HL-60 (cell line): ENCODE results near the gene IL31RA.

ENCODE experiments used
- DNase-seq, 2 experiments: peaks; one replicate each; pipeline ENCODE4 v3.0.0-alpha.2; 2010 to 2020; ENCODE audit warnings: low read depth in 1 of 2, low spot score in 1 of 2
- H3K27ac ChIP-seq: fragments of 250-450 bp; sonication (Bioruptor Pico); replicated peaks from 2 replicates; pipeline ENCODE4 v1.5.1; 2020; ENCODE audit warnings: mild to moderate bottlenecking, moderate library complexity
- H3K27me3 ChIP-seq: fragments of 250-450 bp; sonication (Bioruptor Pico); 2 replicates; pipeline ENCODE4 v1.5.1; 2021; ENCODE audit warnings: mild to moderate bottlenecking, moderate library complexity; ENCODE audit not compliant: insufficient read depth, poor library complexity, severe bottlenecking
- H3K4me3 ChIP-seq: replicated peaks from 2 replicates; pipeline ENCODE4 v1.5.1; 2011; ENCODE audit warnings: mild to moderate bottlenecking, control low read depth, low read length; ENCODE audit not compliant: insufficient read depth
- CTCF ChIP-seq: IDR thresholded peaks from one replicate; pipeline ENCODE4 v1.5.1; 2011; ENCODE audit warnings: low read length, control low read depth, inconsistent platforms; ENCODE audit not compliant: insufficient read depth
- GABPA ChIP-seq: IDR thresholded peaks from 2 replicates; pipeline ENCODE4 v1.6.1; 2012; ENCODE audit warnings: low read depth
- POLR2AphosphoS5 ChIP-seq: IDR thresholded peaks from 2 replicates; pipeline ENCODE4 v1.6.1; 2012; ENCODE audit warnings: low read depth
- REST ChIP-seq: IDR thresholded peaks from 2 replicates; pipeline ENCODE4 v1.6.1; 2012; ENCODE audit warnings: low read depth; ENCODE audit not compliant: insufficient replicate concordance
- SPI1 ChIP-seq: IDR thresholded peaks from 2 replicates; pipeline ENCODE4 v1.6.1; 2012; ENCODE audit warnings: low read depth, mild to moderate bottlenecking, borderline replicate concordance

IL31RA gene

GRCh38 chr5:55959208-55959607 is 108.1 kb downstream of the IL31RA start:
- H3K27ac ChIP-seq: no peak overlapping the region
- no peak for TF ChIP-seq POLR2AphosphoS5
- no peak for TF ChIP-seq GABPA
- TF ChIP-seq REST: no peak
- no peak for TF ChIP-seq CTCF
- TF ChIP-seq SPI1: no peak
- H3K27me3 ChIP-seq: no peaks in the 10 kb centered on the region
- no peak for DNase-seq
- H3K4me3 ChIP-seq: no peak overlapping the region

- Histone ChIP-seq H3K4me3 (no peak overlapping the region), H3K27ac (no peak overlapping the region), H3K27me3 (no peaks in the 10 kb centered on the region)
- TF ChIP-seq GABPA (no peak), REST (no peak), POLR2AphosphoS5 (no peak), SPI1 (no peak)
- no peak for DNase-seq
Measured at GRCh38 chr5:55960779-55961178, 109.6 kb downstream of the IL31RA start.

- no peak overlapping the region for H3K27ac ChIP-seq
- H3K27me3 ChIP-seq: no peaks in the 10 kb centered on the region
- no peak overlapping the region for H3K4me3 ChIP-seq
- no peak for TF ChIP-seq REST
- no peak for TF ChIP-seq POLR2AphosphoS5
- TF ChIP-seq SPI1: no peak
- no peak for TF ChIP-seq GABPA
- TF ChIP-seq CTCF: no peak
- no peak for DNase-seq
Measured at GRCh38 chr5:55965525-55965924, 114.4 kb downstream of the IL31RA start.

- TF ChIP-seq POLR2AphosphoS5 (no peak), REST (no peak), GABPA (no peak), CTCF (no peak), SPI1 (no peak)
- H3K27ac ChIP-seq: no peak overlapping the region
- H3K4me3 ChIP-seq: no peak overlapping the region
- H3K27me3 ChIP-seq: no peaks in the 10 kb centered on the region
- DNase-seq: no peak
Measured at GRCh38 chr5:55966284-55966683, 115.1 kb downstream of the IL31RA start.
